ENCODE data around the gene CEBPG.

CEBPG gene

GRCh38 chr19:33373453-33374235, at the start of gene CEBPG:
TSS of gene CEBPG (plus strand) at chr19:33373709. CDS start at chr19:33379240, 5,531 bp downstream.
- Histone ChIP-seq H3K4me3 (ENCODE audit: low read depth in 1 of 5, low read length in 5 of 5) (peak within 1 kb of the TSS; percentile 68 to 90 (median 84)), H3K4me1 (ENCODE audit: control insufficient read depth in 5 of 5, insufficient read depth in 5 of 5, low read length in 5 of 5) (peaks cover 3 to 56% (median 50%) of the 10 kb centered on the region in 5 donors), H3K36me3 (ENCODE audit: control insufficient read depth in 5 of 5, insufficient read depth in 5 of 5, low read length in 5 of 5) (no peaks in the 10 kb centered on the region), H3K27ac (ENCODE audit: low read depth, low read length) (peak within 1 kb of the TSS; percentile 90), H3K9me3 (ENCODE audit: control insufficient read depth in 5 of 5, low read length in 5 of 5) (no peaks in the 10 kb centered on the region), H3K27me3 (ENCODE audit: control insufficient read depth in 5 of 5, insufficient read depth in 4 of 5, low read length in 5 of 5) (no peaks in the 10 kb centered on the region), H3K9ac (ENCODE audit: low read length in 5 of 5) (peak within 1 kb of the TSS; percentile 83 to 94 (median 91))

GRCh38 chr19:33324628-33325027, 48.9 kb upstream of the CEBPG start:
- H3K4me3 ChIP-seq (ENCODE audit: low read depth in 1 of 5, low read length in 5 of 5), result no peak overlapping the region
- no peak overlapping the region for H3K27ac ChIP-seq (ENCODE audit: low read depth, low read length)
- H3K36me3 ChIP-seq (ENCODE audit: control insufficient read depth in 5 of 5, insufficient read depth in 5 of 5, low read length in 5 of 5), result no peaks in the 10 kb centered on the region
- peaks cover 0 to 10% (median 4%) of the 10 kb centered on the region in 5 donors for H3K4me1 ChIP-seq (ENCODE audit: control insufficient read depth in 5 of 5, insufficient read depth in 5 of 5, low read length in 5 of 5)
- peaks cover 0 to 7% (median 5%) of the 10 kb centered on the region in 5 donors for H3K9me3 ChIP-seq (ENCODE audit: control insufficient read depth in 5 of 5, low read length in 5 of 5)
- H3K9ac ChIP-seq (ENCODE audit: low read length in 5 of 5), result no peak overlapping the region
- no peaks in the 10 kb centered on the region for H3K27me3 ChIP-seq (ENCODE audit: control insufficient read depth in 5 of 5, insufficient read depth in 4 of 5, low read length in 5 of 5)

- no peaks in the 10 kb centered on the region for H3K36me3 ChIP-seq (ENCODE audit: control insufficient read depth in 5 of 5, insufficient read depth in 5 of 5, low read length in 5 of 5)
- no peaks in the 10 kb centered on the region for H3K27me3 ChIP-seq (ENCODE audit: control insufficient read depth in 5 of 5, insufficient read depth in 4 of 5, low read length in 5 of 5)
- peaks cover 0 to 23% (median 13%) of the 10 kb centered on the region in 5 donors for H3K4me1 ChIP-seq (ENCODE audit: control insufficient read depth in 5 of 5, insufficient read depth in 5 of 5, low read length in 5 of 5)
- peaks cover 0 to 7% (median 5%) of the 10 kb centered on the region in 5 donors for H3K9me3 ChIP-seq (ENCODE audit: control insufficient read depth in 5 of 5, low read length in 5 of 5)
- no peak overlapping the region for H3K9ac ChIP-seq (ENCODE audit: low read length in 5 of 5)
- peak overlapping the region in 1 of 5 donors; percentile 4 for H3K4me3 ChIP-seq (ENCODE audit: low read depth in 1 of 5, low read length in 5 of 5)
- H3K27ac ChIP-seq (ENCODE audit: low read depth, low read length), result no peak overlapping the region
Observed at GRCh38 chr19:33325920-33326319, 47.6 kb upstream of the CEBPG start.

- no peak overlapping the region for H3K27ac ChIP-seq (ENCODE audit: low read depth, low read length)
Observed at GRCh38 chr19:33329060-33329459, 44.4 kb upstream of the CEBPG start.

GRCh38 chr19:33329736-33330135, 43.8 kb upstream of the CEBPG start:
- Histone ChIP-seq H3K4me3 (ENCODE audit: low read depth in 1 of 5, low read length in 5 of 5) (no peak overlapping the region), H3K9me3 (ENCODE audit: control insufficient read depth in 5 of 5, low read length in 5 of 5) (peaks cover 0 to 7% (median 5%) of the 10 kb centered on the region in 5 donors), H3K36me3 (ENCODE audit: control insufficient read depth in 5 of 5, insufficient read depth in 5 of 5, low read length in 5 of 5) (no peaks in the 10 kb centered on the region), H3K9ac (ENCODE audit: low read length in 5 of 5) (peak overlapping the region in 1 of 5 donors; percentile 8), H3K4me1 (ENCODE audit: control insufficient read depth in 5 of 5, insufficient read depth in 5 of 5, low read length in 5 of 5) (peaks cover 0 to 34% (median 13%) of the 10 kb centered on the region in 5 donors), H3K27ac (ENCODE audit: low read depth, low read length) (no peak overlapping the region), H3K27me3 (ENCODE audit: control insufficient read depth in 5 of 5, insufficient read depth in 4 of 5, low read length in 5 of 5) (no peaks in the 10 kb centered on the region)

More at GRCh38 chr19:33329060-33329459, 44.4 kb upstream of the CEBPG start:
- Histone ChIP-seq H3K4me1 (ENCODE audit: control insufficient read depth in 5 of 5, insufficient read depth in 5 of 5, low read length in 5 of 5) (peaks cover 0 to 34% (median 13%) of the 10 kb centered on the region in 5 donors), H3K4me3 (ENCODE audit: low read depth in 1 of 5, low read length in 5 of 5) (no peak overlapping the region), H3K27me3 (ENCODE audit: control insufficient read depth in 5 of 5, insufficient read depth in 4 of 5, low read length in 5 of 5) (no peaks in the 10 kb centered on the region), H3K9me3 (ENCODE audit: control insufficient read depth in 5 of 5, low read length in 5 of 5) (peaks cover 0 to 7% (median 5%) of the 10 kb centered on the region in 5 donors), H3K36me3 (ENCODE audit: control insufficient read depth in 5 of 5, insufficient read depth in 5 of 5, low read length in 5 of 5) (no peaks in the 10 kb centered on the region), H3K9ac (ENCODE audit: low read length in 5 of 5) (no peak overlapping the region)

- Histone ChIP-seq H3K9me3 (ENCODE audit: control insufficient read depth in 5 of 5, low read length in 5 of 5) (no peaks in the 10 kb centered on the region), H3K27me3 (ENCODE audit: control insufficient read depth in 5 of 5, insufficient read depth in 4 of 5, low read length in 5 of 5) (no peaks in the 10 kb centered on the region), H3K4me1 (ENCODE audit: control insufficient read depth in 5 of 5, insufficient read depth in 5 of 5, low read length in 5 of 5) (peaks cover 0 to 28% (median 10%) of the 10 kb centered on the region in 5 donors), H3K36me3 (ENCODE audit: control insufficient read depth in 5 of 5, insufficient read depth in 5 of 5, low read length in 5 of 5) (no peaks in the 10 kb centered on the region), H3K4me3 (ENCODE audit: low read depth in 1 of 5, low read length in 5 of 5) (no peak overlapping the region), H3K27ac (ENCODE audit: low read depth, low read length) (no peak overlapping the region), H3K9ac (ENCODE audit: low read length in 5 of 5) (no peak overlapping the region)
Observed at GRCh38 chr19:33332248-33332647, 41.3 kb upstream of the CEBPG start.

GRCh38 chr19:33333151-33333550, 40.4 kb upstream of the CEBPG start:
- H3K27ac ChIP-seq (ENCODE audit: low read depth, low read length), result no peak overlapping the region
- no peak overlapping the region for H3K4me3 ChIP-seq (ENCODE audit: low read depth in 1 of 5, low read length in 5 of 5)
- H3K9ac ChIP-seq (ENCODE audit: low read length in 5 of 5), result no peak overlapping the region
- H3K4me1 ChIP-seq (ENCODE audit: control insufficient read depth in 5 of 5, insufficient read depth in 5 of 5, low read length in 5 of 5), result peaks cover 0 to 28% (median 10%) of the 10 kb centered on the region in 5 donors
- H3K36me3 ChIP-seq (ENCODE audit: control insufficient read depth in 5 of 5, insufficient read depth in 5 of 5, low read length in 5 of 5), result no peaks in the 10 kb centered on the region
- no peaks in the 10 kb centered on the region for H3K9me3 ChIP-seq (ENCODE audit: control insufficient read depth in 5 of 5, low read length in 5 of 5)
- no peaks in the 10 kb centered on the region for H3K27me3 ChIP-seq (ENCODE audit: control insufficient read depth in 5 of 5, insufficient read depth in 4 of 5, low read length in 5 of 5)

- Histone ChIP-seq H3K36me3 (ENCODE audit: control insufficient read depth in 5 of 5, insufficient read depth in 5 of 5, low read length in 5 of 5) (no peaks in the 10 kb centered on the region), H3K4me1 (ENCODE audit: control insufficient read depth in 5 of 5, insufficient read depth in 5 of 5, low read length in 5 of 5) (peaks cover 0 to 28% (median 10%) of the 10 kb centered on the region in 5 donors), H3K4me3 (ENCODE audit: low read depth in 1 of 5, low read length in 5 of 5) (no peak overlapping the region), H3K27ac (ENCODE audit: low read depth, low read length) (no peak overlapping the region), H3K9ac (ENCODE audit: low read length in 5 of 5) (no peak overlapping the region), H3K27me3 (ENCODE audit: control insufficient read depth in 5 of 5, insufficient read depth in 4 of 5, low read length in 5 of 5) (no peaks in the 10 kb centered on the region), H3K9me3 (ENCODE audit: control insufficient read depth in 5 of 5, low read length in 5 of 5) (no peaks in the 10 kb centered on the region)
Observed at GRCh38 chr19:33333642-33334041, 39.9 kb upstream of the CEBPG start.

GRCh38 chr19:33334271-33334670, 39.2 kb upstream of the CEBPG start:
- no peaks in the 10 kb centered on the region for H3K9me3 ChIP-seq (ENCODE audit: control insufficient read depth in 5 of 5, low read length in 5 of 5)
- H3K9ac ChIP-seq (ENCODE audit: low read length in 5 of 5), result no peak overlapping the region
- no peak overlapping the region for H3K4me3 ChIP-seq (ENCODE audit: low read depth in 1 of 5, low read length in 5 of 5)
- no peaks in the 10 kb centered on the region for H3K36me3 ChIP-seq (ENCODE audit: control insufficient read depth in 5 of 5, insufficient read depth in 5 of 5, low read length in 5 of 5)
- peaks cover 0 to 25% (median 10%) of the 10 kb centered on the region in 5 donors for H3K4me1 ChIP-seq (ENCODE audit: control insufficient read depth in 5 of 5, insufficient read depth in 5 of 5, low read length in 5 of 5)
- no peak overlapping the region for H3K27ac ChIP-seq (ENCODE audit: low read depth, low read length)
- no peaks in the 10 kb centered on the region for H3K27me3 ChIP-seq (ENCODE audit: control insufficient read depth in 5 of 5, insufficient read depth in 4 of 5, low read length in 5 of 5)

GRCh38 chr19:33335446-33335845, 38.1 kb upstream of the CEBPG start:
- Histone ChIP-seq H3K27ac (ENCODE audit: low read depth, low read length) (no peak overlapping the region), H3K4me3 (ENCODE audit: low read depth in 1 of 5, low read length in 5 of 5) (no peak overlapping the region), H3K9ac (ENCODE audit: low read length in 5 of 5) (no peak overlapping the region), H3K27me3 (ENCODE audit: control insufficient read depth in 5 of 5, insufficient read depth in 4 of 5, low read length in 5 of 5) (no peaks in the 10 kb centered on the region), H3K4me1 (ENCODE audit: control insufficient read depth in 5 of 5, insufficient read depth in 5 of 5, low read length in 5 of 5) (peaks cover 0 to 15% (median 1%) of the 10 kb centered on the region in 5 donors), H3K9me3 (ENCODE audit: control insufficient read depth in 5 of 5, low read length in 5 of 5) (no peaks in the 10 kb centered on the region), H3K36me3 (ENCODE audit: control insufficient read depth in 5 of 5, insufficient read depth in 5 of 5, low read length in 5 of 5) (no peaks in the 10 kb centered on the region)

All from subcutaneous abdominal adipose tissue (tissue), 5 donors.